Fibroblast of lung (primary cell): ENCODE results near the gene CATSPER2.
"Not testable (repeated sequence)": the region's sequence is repeated elsewhere in the genome, so short reads cannot be mapped to it uniquely, and the experiment has no call there.

Experiments used
- CTCF ChIP-seq, 2 donors: IDR thresholded peaks in 1 of 2; conservative IDR thresholded peaks in 1 of 2; 1 replicate in 1 of 2; 2 replicates in 1 of 2; pipeline ENCODE4 v1.5.1; 2011 to 2012; ENCODE audit warnings: low read length in 2 of 2, control low read depth in 1 of 2, inconsistent platforms in 1 of 2, low read depth in 1 of 2, mild to moderate bottlenecking in 1 of 2
- EZH2 ChIP-seq: IDR thresholded peaks from 2 replicates; pipeline ENCODE4 v1.5.1; 2012; ENCODE audit warnings: low read length, control low read depth, mild to moderate bottlenecking; ENCODE audit errors: missing control alignments

DNA sequence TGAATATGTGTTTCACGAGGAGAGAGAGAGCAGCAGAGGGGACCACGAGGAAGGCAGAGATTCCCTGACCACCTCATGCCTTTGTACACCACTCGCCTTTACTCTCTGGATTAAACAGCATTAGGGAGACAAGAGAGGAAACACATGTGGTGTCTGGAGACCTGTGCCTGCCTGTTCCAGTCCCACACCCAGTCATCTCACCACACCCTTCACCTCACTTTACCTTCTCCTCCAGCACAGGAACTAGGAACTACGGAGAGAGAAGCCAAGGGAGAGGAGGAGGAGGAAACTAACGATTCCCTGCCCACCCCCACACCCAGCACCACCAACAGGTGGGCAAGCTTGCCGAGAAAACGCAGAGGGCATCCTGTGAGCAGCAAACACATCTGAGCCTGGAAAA, 44.0 kb upstream of the CATSPER2 start:
- TF ChIP-seq CTCF (conservative IDR thresholded peaks at IDR 0.05 in 1 of 2, IDR thresholded peaks at IDR 0.05 in 1 of 2; ENCODE audit: low read depth in 1 of 2, low read length in 2 of 2); EZH2: not testable (repeated sequence)
